ENCODE measurements around the gene BAZ2B.
A peak's percentile ranks its signal among the peaks of the same experiment; 100 is the strongest.

The BAZ2B gene

GRCh38 chr2:159298967-159299366 lies 317.4 kb downstream of the BAZ2B start:
- no peak for DNase-seq (ENCODE audit: low read depth)

- DNase-seq (ENCODE audit: low read depth) = no peak
Measured at GRCh38 chr2:159297042-159297707, 319.2 kb downstream of the BAZ2B start.

- no peak for DNase-seq (ENCODE audit: low read depth)
Measured at GRCh38 chr2:159292157-159292556, 324.2 kb downstream of the BAZ2B start.

GRCh38 chr2:159290289-159290907 lies 325.9 kb downstream of the BAZ2B start:
- DNase-seq (ENCODE audit: low read depth) = no peak

GRCh38 chr2:159287733-159288132 lies 328.6 kb downstream of the BAZ2B start:
- no peak for DNase-seq (ENCODE audit: low read depth)

GRCh38 chr2:159286709-159287441 lies 329.5 kb downstream of the BAZ2B start:
- DNase-seq (ENCODE audit: low read depth) = peak; percentile 93

GRCh38 chr2:159285929-159286708 lies 330.2 kb downstream of the BAZ2B start, which contains the start of gene WDSUB1:
WDSUB1 (minus strand) TSS chr2:159286703; CDS start chr2:159283069, 3,634 bp downstream.
- no peak for DNase-seq (ENCODE audit: low read depth)

- DNase-seq (ENCODE audit: low read depth) = no peak
Measured at GRCh38 chr2:159285433-159285832, 330.9 kb downstream of the BAZ2B start.

GRCh38 chr2:159283529-159283928 lies 332.8 kb downstream of the BAZ2B start:
- DNase-seq (ENCODE audit: low read depth) = no peak

GRCh38 chr2:159281002-159281401 lies 335.3 kb downstream of the BAZ2B start:
- no peak for DNase-seq (ENCODE audit: low read depth)

GRCh38 chr2:159279700-159280099 lies 336.6 kb downstream of the BAZ2B start:
- no peak for DNase-seq (ENCODE audit: low read depth)

GRCh38 chr2:159275111-159275510 lies 341.2 kb downstream of the BAZ2B start:
- no peak for DNase-seq (ENCODE audit: low read depth)

- no peak for DNase-seq (ENCODE audit: low read depth)
Measured at GRCh38 chr2:159272156-159272555, 344.2 kb downstream of the BAZ2B start.

- DNase-seq (ENCODE audit: low read depth) = no peak
Measured at GRCh38 chr2:159270744-159271379, 345.5 kb downstream of the BAZ2B start.

All from stimulated activated CD8-positive, alpha-beta memory T cell treated with anti-CD3 and anti-CD28 coated beads, Interleukin-7, amount 100 ng/mL, for 24 hours (primary cell).